IPS DF 19.7 (cell line): ENCODE results near the gene TRAF1.

Source experiments
- DNase-seq: peaks from one replicate; pipeline ENCODE4 v3.0.0-alpha.2; 2013; ENCODE audit warnings: low read depth, low spot score

Gene TRAF1

GRCh38 chr9:120890320-120891244 lies 36.0 kb downstream of the TRAF1 start:
- no peak for DNase-seq

GRCh38 chr9:120889606-120890271 lies 36.9 kb downstream of the TRAF1 start:
- no peak for DNase-seq

- no peak for DNase-seq
These were observed 38.0 kb downstream of the TRAF1 start for GRCh38 chr9:120888626-120889025.

- no peak for DNase-seq
These were observed 40.1 kb downstream of the TRAF1 start for GRCh38 chr9:120886490-120886967.

- DNase-seq: no peak
These were observed 40.6 kb downstream of the TRAF1 start for GRCh38 chr9:120885958-120886357.

GRCh38 chr9:120885457-120885856 lies 41.1 kb downstream of the TRAF1 start:
- DNase-seq: no peak

- DNase-seq: no peak
These were observed 43.0 kb downstream of the TRAF1 start for GRCh38 chr9:120883608-120883996.

- no peak for DNase-seq
These were observed 43.5 kb downstream of the TRAF1 start for GRCh38 chr9:120882935-120883607.

GRCh38 chr9:120879446-120879845 lies 47.1 kb downstream of the TRAF1 start:
- DNase-seq: no peak

- DNase-seq: no peak
These were observed 48.1 kb downstream of the TRAF1 start for GRCh38 chr9:120878188-120879130.

- DNase-seq: no peak
These were observed 49.1 kb downstream of the TRAF1 start for GRCh38 chr9:120877276-120878034.

GRCh38 chr9:120876842-120877240 lies 49.8 kb downstream of the TRAF1 start, which contains the start of gene PHF19:
Gene PHF19, minus strand, starts transcription at chr9:120877188. Its CDS starts 2,447 bp downstream, at chr9:120874741.
- no peak for DNase-seq

- no peak for DNase-seq
These were observed 50.4 kb downstream of the TRAF1 start for GRCh38 chr9:120875954-120876841.

- no peak for DNase-seq
These were observed 51.0 kb downstream of the TRAF1 start for GRCh38 chr9:120875643-120875953.

GRCh38 chr9:120875195-120875565 lies 51.4 kb downstream of the TRAF1 start:
- DNase-seq: no peak

- no peak for DNase-seq
These were observed 52.1 kb downstream of the TRAF1 start for GRCh38 chr9:120874226-120875194.

GRCh38 chr9:120873512-120873911 lies 53.1 kb downstream of the TRAF1 start:
- DNase-seq: peak; percentile 97

GRCh38 chr9:120872791-120873502 lies 53.6 kb downstream of the TRAF1 start:
- DNase-seq: no peak
